Measurements from ENCODE around the gene ARL16.
"Not testable (repeated sequence)": the region's sequence is repeated elsewhere in the genome, so short reads cannot be mapped to it uniquely, and the experiment has no call there.

ARL16 gene

GRCh38 chr17:81695211-81695610 is 11.6 kb upstream of the ARL16 start:
- no peak for DNase-seq (ENCODE audit: low read depth)

GRCh38 chr17:81694810-81695209 is 11.2 kb upstream of the ARL16 start:
- DNase-seq (ENCODE audit: low read depth): no peak

GRCh38 chr17:81693509-81694210 is 10.1 kb upstream of the ARL16 start:
- no peak for DNase-seq (ENCODE audit: low read depth)

GRCh38 chr17:81691608-81692007 is 8.0 kb upstream of the ARL16 start:
- DNase-seq (ENCODE audit: low read depth): no peak

GRCh38 chr17:81691196-81691595 is 7.6 kb upstream of the ARL16 start:
- DNase-seq (ENCODE audit: low read depth): no peak

GRCh38 chr17:81690549-81690948 is 7.0 kb upstream of the ARL16 start:
- no peak for DNase-seq (ENCODE audit: low read depth)

GRCh38 chr17:81690066-81690465 is 6.5 kb upstream of the ARL16 start:
- no peak for DNase-seq (ENCODE audit: low read depth)

- DNase-seq (ENCODE audit: low read depth): no peak
Measured at GRCh38 chr17:81688616-81689015, 5.0 kb upstream of the ARL16 start.

- DNase-seq (ENCODE audit: low read depth): no peak
Measured at GRCh38 chr17:81687770-81688541, 4.4 kb upstream of the ARL16 start.

- DNase-seq (ENCODE audit: low read depth): no peak
Measured at GRCh38 chr17:81686614-81687013, 3.0 kb upstream of the ARL16 start.

GRCh38 chr17:81685108-81685507 is 1.5 kb upstream of the ARL16 start:
- peak; percentile 45 for DNase-seq (ENCODE audit: low read depth)

- DNase-seq (ENCODE audit: low read depth): no peak
Measured at GRCh38 chr17:81684442-81684911, 880 bp upstream of the ARL16 start.

- DNase-seq (ENCODE audit: low read depth): no peak
Measured at GRCh38 chr17:81683208-81683583, 401 bp downstream of the ARL16 start.

GRCh38 chr17:81682565-81683207 is 911 bp downstream of the ARL16 start:
- no peak for DNase-seq (ENCODE audit: low read depth)

- DNase-seq (ENCODE audit: low read depth): no peak
Measured at GRCh38 chr17:81681672-81682071, 1.9 kb downstream of the ARL16 start.

- DNase-seq (ENCODE audit: low read depth): no peak
Measured at GRCh38 chr17:81680150-81680549, 3.4 kb downstream of the ARL16 start.

- no peak for DNase-seq (ENCODE audit: low read depth)
Measured at GRCh38 chr17:81676906-81677305, 6.7 kb downstream of the ARL16 start.

GRCh38 chr17:81675515-81676221 is 7.9 kb downstream of the ARL16 start:
- not testable (repeated sequence) for DNase-seq (ENCODE audit: low read depth)

GRCh38 chr17:81673561-81674258 is 9.9 kb downstream of the ARL16 start:
- no peak for DNase-seq (ENCODE audit: low read depth)

- DNase-seq (ENCODE audit: low read depth): no peak
Measured at GRCh38 chr17:81672954-81673353, 10.6 kb downstream of the ARL16 start.

GRCh38 chr17:81672504-81672903 is 11.1 kb downstream of the ARL16 start:
- DNase-seq (ENCODE audit: low read depth): no peak

GRCh38 chr17:81667754-81668153 is 15.8 kb downstream of the ARL16 start:
- DNase-seq (ENCODE audit: low read depth): no peak
